ENCODE data around the gene OGFOD3. TPM values are rescaled to one million over a fixed set of nuclear protein-coding genes. Genes with fewer than 3 reads are reported as not detected.
A peak's percentile ranks its signal among the peaks of the same experiment; 100 is the strongest.

OGFOD3 gene
- total and polyA plus RNA-seq, 2 experiments from 2014 or later: 9.6 to 24.6 TPM

DNA sequence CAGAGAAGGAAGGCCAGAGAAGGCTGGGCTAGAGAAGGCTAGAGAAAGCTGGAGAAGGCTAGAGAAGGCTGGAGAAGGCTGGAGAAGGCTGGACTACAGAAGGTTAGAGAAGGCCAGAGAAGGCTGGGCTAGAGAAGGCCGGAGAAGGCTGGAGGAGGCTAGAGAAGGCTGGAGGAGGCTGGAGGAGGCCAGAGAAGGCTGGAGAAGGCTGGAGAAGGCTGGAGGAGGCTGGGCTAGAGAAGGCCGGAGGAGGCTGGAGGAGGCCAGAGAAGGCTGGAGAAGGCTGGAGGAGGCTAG is 6.4 kb upstream of the OGFOD3 start (continued):
- no peak for TF ChIP-seq ETS1 (IDR thresholded peaks at IDR 0.05)
- TF ChIP-seq JUNB (IDR thresholded peaks at IDR 0.05; ENCODE audit: unreplicated experiment): no peak
- no peak for TF ChIP-seq ZNF114 (CRISPR knock-in tag; IDR thresholded peaks at IDR 0.05)
- TF ChIP-seq POLR2AphosphoS5 (IDR thresholded peaks at IDR 0.05; ENCODE audit: low read depth): no peak
- no peak for TF ChIP-seq EZH2phosphoT487 (IDR thresholded peaks at IDR 0.05; ENCODE audit: unreplicated experiment)
- no peak for TF ChIP-seq CTCF (conservative IDR thresholded peaks at IDR 0.05; ENCODE audit: low read depth in 2 of 2)
- no peak for TF ChIP-seq STAT1 (IDR thresholded peaks at IDR 0.05; ENCODE audit: unreplicated experiment)
- TF ChIP-seq EZH2 (IDR thresholded peaks at IDR 0.05; ENCODE audit: low read depth, unreplicated experiment): no peak

- H3K4me3 Mint-ChIP-seq: no peak overlapping the region
- TF ChIP-seq ZNF462 (CRISPR knock-in tag; IDR thresholded peaks at IDR 0.05) (peak; percentile 54; the same call in 1 of the 2 replicates), ETS1 (IDR thresholded peaks at IDR 0.05) (no peak), CTCF (conservative IDR thresholded peaks at IDR 0.05; ENCODE audit: low read depth in 2 of 2) (peak; percentile 73 to 98), CREB1 (CRISPR knock-in tag; IDR thresholded peaks at IDR 0.05; ENCODE audit: low read depth) (no peak), POLR2AphosphoS5 (IDR thresholded peaks at IDR 0.05; ENCODE audit: low read depth) (no peak)
- H4K20me1 ChIP-seq (replicated peaks; ENCODE audit: insufficient read depth): no peaks in the 10 kb centered on the region; the same call in 1 of the 2 replicates
- H3K36me3 Mint-ChIP-seq (ENCODE audit: low read depth): peaks cover 46% of the 10 kb centered on the region
- no peaks in the 10 kb centered on the region for H3K36me3 ChIP-seq (ENCODE audit: insufficient read depth)
- no peaks in the 10 kb centered on the region; the same call in 2 of the 3 replicates for H3K4me1 Mint-ChIP-seq
- peak overlapping the region; percentile 26; the same call in 1 of the 2 replicates for H3K27ac ChIP-seq (ENCODE audit: low read depth)
- H3K4me3 ChIP-seq: no peak overlapping the region
- peak; percentile 85 for ATAC-seq
- no peaks in the 10 kb centered on the region; the same call in none of the 2 replicates for H3F3A ChIP-seq (replicated peaks; ENCODE audit: low read depth)
- H2AFZ ChIP-seq: no peak overlapping the region
- H3K9me3 Mint-ChIP-seq: peaks cover 25% of the 10 kb centered on the region
- no peak overlapping the region for H3K27ac Mint-ChIP-seq
- H3K4me2 ChIP-seq: no peak overlapping the region
- peak; percentile 86 for DNase-seq (ENCODE audit: low spot score)
- H3K9me2 ChIP-seq (ENCODE audit: insufficient read depth): no peaks in the 10 kb centered on the region
- peaks cover 22% of the 10 kb centered on the region for H3K27me3 Mint-ChIP-seq (ENCODE audit: insufficient read depth, low read depth, poor library complexity)
- H3K79me2 ChIP-seq (replicated peaks; ENCODE audit: insufficient read depth): no peaks in the 10 kb centered on the region
- H3K4me1 ChIP-seq (ENCODE audit: insufficient read depth): peaks cover 2% of the 10 kb centered on the region
- H3K27me3 ChIP-seq (ENCODE audit: insufficient read depth): no peaks in the 10 kb centered on the region
Measured at GRCh38 chr17:82424001-82424862, 5.8 kb upstream of the OGFOD3 start.
